Gastroesophageal sphincter (tissue), 3 donors: ENCODE measurements around the gene LDLRAD3.

Experiments used
- CTCF ChIP-seq, 4 experiments: fragments of 200-600 bp in 2 of 4; fragments of 450-650 bp in 2 of 4; sonication (generic) in 1 of 4; IDR thresholded peaks; one replicate each; pipeline ENCODE4 v1.5.1; 2017 to 2019; ENCODE audit warnings: antibody characterized with exemption in 4 of 4, mild to moderate bottlenecking in 2 of 4, moderate library complexity in 2 of 4
- POLR2A ChIP-seq, 2 donors: fragments of 450-650 bp; IDR thresholded peaks; one replicate each; pipeline ENCODE4 v1.6.1; 2017; ENCODE audit warnings: antibody characterized with exemption in 2 of 2, mild to moderate bottlenecking in 2 of 2, moderate library complexity in 1 of 2

- TF ChIP-seq CTCF (IDR thresholded peaks at IDR 0.05): no peak
- no peak for TF ChIP-seq POLR2A (IDR thresholded peaks at IDR 0.05)
Measured at GRCh38 chr11:36238881-36239280, 295.0 kb downstream of the LDLRAD3 start.
